Neural cell (in vitro differentiated cells): ENCODE measurements around the gene SERPINB1. TPM values are rescaled to one million over a fixed set of nuclear protein-coding genes. Genes with fewer than 3 reads are reported as not detected.

ENCODE experiments used
- H2AFZ ChIP-seq: fragments of 200-600, 300-800 bp; sonication (generic), shearing (Covaris generic); 2 replicates; pipeline ENCODE4 v1.6.0; 2014; ENCODE audit warnings: low read depth, mild to moderate bottlenecking, antibody characterized with exemption, low read length, moderate library complexity
- H3F3A ChIP-seq: fragments of 200-600 bp; shearing (Covaris generic); 2 replicates; pipeline ENCODE4 v1.6.1; 2016; ENCODE audit warnings: mild to moderate bottlenecking, moderate library complexity, mixed read lengths, antibody characterized with exemption, low read length; ENCODE audit not compliant: insufficient read depth, poor library complexity, severe bottlenecking
- H3K27ac ChIP-seq: fragments of 200-600, 300-800 bp; sonication (generic), shearing (Covaris generic); 2 replicates; pipeline ENCODE4 v1.5.1; 2014; ENCODE audit warnings: mild to moderate bottlenecking, low read length, moderate library complexity
- H3K27me3 ChIP-seq: fragments of 300-800, 200-600 bp; sonication (generic), shearing (Covaris generic); 2 replicates; pipeline ENCODE4 v1.6.0; 2014; ENCODE audit warnings: mild to moderate bottlenecking, low read depth, low read length, moderate library complexity; ENCODE audit not compliant: insufficient read depth
- H3K36me3 ChIP-seq: fragments of 300-800, 200-600 bp; sonication (generic), shearing (Covaris generic); 2 replicates; pipeline ENCODE4 v1.5.1; 2014; ENCODE audit warnings: mild to moderate bottlenecking, antibody characterized with exemption, low read length, moderate library complexity; ENCODE audit not compliant: insufficient read depth
- H3K4me2 ChIP-seq: fragments of 300-800, 200-600 bp; sonication (generic), shearing (Covaris generic); 2 replicates; pipeline ENCODE4 v1.6.0; 2014; ENCODE audit warnings: mild to moderate bottlenecking, low read length
- H3K4me3 ChIP-seq: fragments of 300-800, 200-600 bp; sonication (generic), shearing (Covaris generic); 2 replicates; pipeline ENCODE4 v1.5.1; 2014; ENCODE audit warnings: mild to moderate bottlenecking, low read length, moderate library complexity
- H3K79me2 ChIP-seq: fragments of 200-600 bp; shearing (Covaris generic); replicated peaks from 2 replicates; pipeline ENCODE4 v1.6.0; 2014; ENCODE audit warnings: mild to moderate bottlenecking, low read length, moderate library complexity; ENCODE audit not compliant: insufficient read depth
- H3K9ac ChIP-seq: fragments of 300-800, 200-600 bp; sonication (generic), shearing (Covaris generic); 2 replicates; pipeline ENCODE4 v1.6.1; 2016; ENCODE audit warnings: mild to moderate bottlenecking, low read length, mixed read lengths
- H3K9me2 ChIP-seq: fragments of 200-600 bp; shearing (Covaris generic); 2 replicates; pipeline ENCODE4 v1.6.1; 2016; ENCODE audit warnings: mild to moderate bottlenecking, low read length, mixed read lengths; ENCODE audit not compliant: insufficient read depth
- H3K9me3 ChIP-seq: fragments of 200-600, 300-800 bp; sonication (generic), shearing (Covaris generic); 2 replicates; pipeline ENCODE4 v1.6.1; 2016; ENCODE audit warnings: mild to moderate bottlenecking, mixed run types, low read length, moderate library complexity, mixed read lengths
- H4K20me1 ChIP-seq: fragments of 200-600 bp; shearing (Covaris generic); 2 replicates; pipeline ENCODE4 v1.6.1; 2016; ENCODE audit warnings: mild to moderate bottlenecking, mixed run types; ENCODE audit not compliant: insufficient read depth
- EP300 ChIP-seq: fragments of 450-650 bp; conservative IDR thresholded peaks from 2 replicates; pipeline ENCODE4 v1.6.1; 2014; ENCODE audit warnings: antibody characterized with exemption, mild to moderate bottlenecking, moderate library complexity; ENCODE audit not compliant: poor library complexity, severe bottlenecking
- EZH2 ChIP-seq: fragments of 200-600, 300-800 bp; shearing (Covaris generic), sonication (generic); IDR thresholded peaks from 2 replicates; pipeline ENCODE4 v1.6.1; 2014; ENCODE audit warnings: antibody characterized with exemption, low read length, borderline replicate concordance, mild to moderate bottlenecking; ENCODE audit not compliant: insufficient read depth, poor library complexity, severe bottlenecking
- MXI1 ChIP-seq: fragments of 450-650 bp; conservative IDR thresholded peaks from 2 replicates; pipeline ENCODE4 v1.6.1; 2014; ENCODE audit warnings: antibody characterized with exemption, mild to moderate bottlenecking; ENCODE audit not compliant: poor library complexity, severe bottlenecking
- POLR2AphosphoS5 ChIP-seq: IDR thresholded peaks from 2 replicates; pipeline ENCODE4 v1.6.1; 2012
- RAD21 ChIP-seq: fragments of 450-650 bp; conservative IDR thresholded peaks from 2 replicates; pipeline ENCODE4 v1.6.1; 2014; ENCODE audit warnings: antibody characterized with exemption, mild to moderate bottlenecking, moderate library complexity
- REST ChIP-seq: IDR thresholded peaks from 2 replicates; pipeline ENCODE4 v1.6.1; 2012; ENCODE audit warnings: borderline replicate concordance
- SMC3 ChIP-seq: fragments of 450-650 bp; conservative IDR thresholded peaks from 2 replicates; pipeline ENCODE4 v1.6.1; 2014; ENCODE audit warnings: antibody characterized with exemption, mild to moderate bottlenecking, moderate library complexity; ENCODE audit not compliant: poor library complexity
- TAF1 ChIP-seq: IDR thresholded peaks from 2 replicates; pipeline ENCODE4 v1.6.1; 2012; ENCODE audit warnings: low read depth
- polyA plus RNA-seq: library from polyadenylated mRNA; depleted of rRNA; stranded (reverse); fragments of >200 nt; gene quantifications from 2 replicates; pipeline ENCODE4 v1.2.3, GENCODE V29; 2014
- TF ChIP-seq, protein P1 (sequence below): fragments of 450-650 bp; IDR thresholded peaks from 2 replicates; pipeline ENCODE4 v1.5.1; 2014; ENCODE audit warnings: antibody characterized with exemption, mild to moderate bottlenecking, moderate library complexity; ENCODE audit not compliant: poor library complexity, severe bottlenecking

The SERPINB1 gene
- polyA plus RNA-seq, 1 donor from 2014 or later, result not detected

GRCh38 chr6:2805031-2805430, 36.6 kb downstream of the SERPINB1 start:
- no peaks in the 10 kb centered on the region for H3K27me3 ChIP-seq
- no peak for TF ChIP-seq POLR2AphosphoS5
- no peak for TF ChIP-seq SMC3
- no peak for TF ChIP-seq MXI1
- no peak for TF ChIP-seq RAD21
- no peak for TF ChIP-seq EZH2
- TF ChIP-seq REST, result no peak
- no peak for TF ChIP-seq EP300
- no peaks in the 10 kb centered on the region for H3K79me2 ChIP-seq
- no peak overlapping the region for H3K9ac ChIP-seq
- no peak overlapping the region for H2AFZ ChIP-seq
- H4K20me1 ChIP-seq, result no peaks in the 10 kb centered on the region
- no peak overlapping the region for H3K27ac ChIP-seq
- H3K36me3 ChIP-seq, result no peaks in the 10 kb centered on the region
- no peaks in the 10 kb centered on the region for H3F3A ChIP-seq
- no peak overlapping the region for H3K4me3 ChIP-seq
- no peak overlapping the region for H3K4me2 ChIP-seq
- no peaks in the 10 kb centered on the region for H3K9me3 ChIP-seq
- H3K9me2 ChIP-seq, result no peaks in the 10 kb centered on the region

DNA sequence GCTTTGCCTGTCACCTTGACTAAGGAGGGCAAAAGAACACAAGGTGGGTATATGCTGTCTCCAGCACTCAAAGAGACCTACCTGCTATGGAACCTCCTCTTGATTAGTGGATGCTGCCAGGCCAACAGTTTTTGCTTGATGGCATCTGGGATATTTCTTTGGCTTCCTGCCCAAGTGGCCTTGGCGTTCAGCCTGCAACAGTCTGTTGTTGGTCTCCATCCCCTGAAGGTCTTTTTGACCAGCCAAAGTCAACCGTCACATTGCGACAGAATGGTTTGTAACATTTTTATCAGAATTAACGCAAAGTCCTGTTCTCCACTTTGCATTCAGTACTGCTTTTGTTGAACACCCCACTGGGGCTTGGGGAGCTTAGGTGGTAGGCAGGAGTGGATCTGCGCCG, 37.1 kb downstream of the SERPINB1 start:
- H2AFZ ChIP-seq, result no peak overlapping the region
- H3K79me2 ChIP-seq, result no peaks in the 10 kb centered on the region
- H3K9ac ChIP-seq, result no peak overlapping the region
- no peak overlapping the region for H3K4me3 ChIP-seq
- no peaks in the 10 kb centered on the region for H3F3A ChIP-seq
- no peaks in the 10 kb centered on the region for H4K20me1 ChIP-seq
- H3K27me3 ChIP-seq, result no peaks in the 10 kb centered on the region
- H3K36me3 ChIP-seq, result no peaks in the 10 kb centered on the region
- no peak for TF ChIP-seq EP300
- TF ChIP-seq EZH2, result no peak
- no peak for TF ChIP-seq SMC3
- TF ChIP-seq, protein P1, sequence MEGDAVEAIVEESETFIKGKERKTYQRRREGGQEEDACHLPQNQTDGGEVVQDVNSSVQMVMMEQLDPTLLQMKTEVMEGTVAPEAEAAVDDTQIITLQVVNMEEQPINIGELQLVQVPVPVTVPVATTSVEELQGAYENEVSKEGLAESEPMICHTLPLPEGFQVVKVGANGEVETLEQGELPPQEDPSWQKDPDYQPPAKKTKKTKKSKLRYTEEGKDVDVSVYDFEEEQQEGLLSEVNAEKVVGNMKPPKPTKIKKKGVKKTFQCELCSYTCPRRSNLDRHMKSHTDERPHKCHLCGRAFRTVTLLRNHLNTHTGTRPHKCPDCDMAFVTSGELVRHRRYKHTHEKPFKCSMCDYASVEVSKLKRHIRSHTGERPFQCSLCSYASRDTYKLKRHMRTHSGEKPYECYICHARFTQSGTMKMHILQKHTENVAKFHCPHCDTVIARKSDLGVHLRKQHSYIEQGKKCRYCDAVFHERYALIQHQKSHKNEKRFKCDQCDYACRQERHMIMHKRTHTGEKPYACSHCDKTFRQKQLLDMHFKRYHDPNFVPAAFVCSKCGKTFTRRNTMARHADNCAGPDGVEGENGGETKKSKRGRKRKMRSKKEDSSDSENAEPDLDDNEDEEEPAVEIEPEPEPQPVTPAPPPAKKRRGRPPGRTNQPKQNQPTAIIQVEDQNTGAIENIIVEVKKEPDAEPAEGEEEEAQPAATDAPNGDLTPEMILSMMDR, result no peak
- no peak for TF ChIP-seq POLR2AphosphoS5
- TF ChIP-seq TAF1, result no peak
- no peak for TF ChIP-seq RAD21
- TF ChIP-seq MXI1, result no peak
- TF ChIP-seq REST, result no peak
- no peaks in the 10 kb centered on the region for H3K9me2 ChIP-seq
- no peak overlapping the region for H3K27ac ChIP-seq
- H3K4me2 ChIP-seq, result no peak overlapping the region
- H3K9me3 ChIP-seq, result no peaks in the 10 kb centered on the region
